Astrocyte (in vitro differentiated cells and primary cell): ENCODE results near the gene TNNT3. TPM values are rescaled to one million over a fixed set of nuclear protein-coding genes. Genes with fewer than 3 reads are reported as not detected.

ENCODE experiments used
- DNase-seq: peaks from one replicate; pipeline ENCODE4 v3.0.0-alpha.2; 2010; ENCODE audit warnings: low read depth
- FAIRE-seq: peaks from 2 replicates; lab custom pipeline; 2011; peaks lifted over from hg19 to GRCh38; lab: Jason Lieb, UNC
- H2AFZ ChIP-seq: 2 replicates; pipeline ENCODE4 v1.6.0; 2012; ENCODE audit warnings: low read depth, low read length, inconsistent platforms
- H3K27ac ChIP-seq: 2 replicates; pipeline ENCODE4 v1.5.1; 2011; ENCODE audit warnings: low read depth, low read length, inconsistent platforms
- H3K27me3 ChIP-seq: 2 replicates; pipeline ENCODE4 v1.6.0; 2011; ENCODE audit warnings: low read length, inconsistent platforms; ENCODE audit not compliant: insufficient read depth
- H3K36me3 ChIP-seq: 2 replicates; pipeline ENCODE4 v1.5.1; 2011; ENCODE audit warnings: low read length, inconsistent platforms; ENCODE audit not compliant: insufficient read depth
- H3K4me1 ChIP-seq: 2 replicates; pipeline ENCODE4 v1.5.1; 2011; ENCODE audit warnings: low read length, inconsistent platforms; ENCODE audit not compliant: insufficient read depth
- H3K4me2 ChIP-seq: 2 replicates; pipeline ENCODE4 v1.6.0; 2012; ENCODE audit warnings: low read length, inconsistent platforms
- H3K4me3 ChIP-seq: 2 replicates; pipeline ENCODE4 v1.5.1; 2011; ENCODE audit warnings: low read depth, mild to moderate bottlenecking, low read length, inconsistent platforms; ENCODE audit not compliant: insufficient read depth
- H3K79me2 ChIP-seq: 2 replicates; pipeline ENCODE4 v1.6.0; 2012; ENCODE audit warnings: mild to moderate bottlenecking, low read length, inconsistent platforms; ENCODE audit not compliant: insufficient read depth
- H3K9ac ChIP-seq: 2 replicates; pipeline ENCODE4 v1.6.0; 2012; ENCODE audit warnings: mild to moderate bottlenecking, low read length, inconsistent platforms
- H3K9me3 ChIP-seq: 2 replicates; pipeline ENCODE4 v1.5.1; 2012; ENCODE audit warnings: low read depth, mild to moderate bottlenecking, low read length, inconsistent platforms; ENCODE audit not compliant: insufficient read depth
- H4K20me1 ChIP-seq: 2 replicates; pipeline ENCODE4 v1.6.0; 2012; ENCODE audit warnings: low read length, inconsistent platforms; ENCODE audit not compliant: insufficient read depth
- H3K27ac Mint-ChIP-seq: one replicate; pipeline ENCODE4 v1.8.0; 2021; ENCODE audit warnings: mild to moderate bottlenecking, mixed read lengths; ENCODE audit not compliant: unreplicated experiment
- H3K27me3 Mint-ChIP-seq: one replicate; pipeline ENCODE4 v1.8.0; 2021; ENCODE audit warnings: low read depth, mixed read lengths; ENCODE audit not compliant: unreplicated experiment
- H3K36me3 Mint-ChIP-seq: one replicate; pipeline ENCODE4 v1.8.0; 2021; ENCODE audit warnings: low read depth, mixed read lengths; ENCODE audit not compliant: unreplicated experiment
- H3K4me1 Mint-ChIP-seq: one replicate; pipeline ENCODE4 v1.8.0; 2021; ENCODE audit warnings: low read depth, mixed read lengths; ENCODE audit not compliant: unreplicated experiment
- H3K4me3 Mint-ChIP-seq: one replicate; pipeline ENCODE4 v1.8.0; 2021; ENCODE audit warnings: mild to moderate bottlenecking, moderate library complexity, mixed read lengths; ENCODE audit not compliant: unreplicated experiment
- H3K9me3 Mint-ChIP-seq: one replicate; pipeline ENCODE4 v1.8.0; 2021; ENCODE audit warnings: mild to moderate bottlenecking, mixed read lengths; ENCODE audit not compliant: unreplicated experiment
- CTCF ChIP-seq: IDR thresholded peaks from 2 replicates; pipeline ENCODE4 v1.5.1; 2011; ENCODE audit warnings: low read depth, mild to moderate bottlenecking, inconsistent platforms, low read length, moderate library complexity; ENCODE audit not compliant: insufficient read depth
- EZH2 ChIP-seq: IDR thresholded peaks from 2 replicates; pipeline ENCODE4 v1.6.1; 2012; ENCODE audit warnings: mild to moderate bottlenecking, low read length, inconsistent platforms; ENCODE audit not compliant: insufficient read depth
- total RNA-seq: library from RNA; stranded (reverse); gene quantifications from 2 replicates; pipeline ENCODE4 v1.2.1, GENCODE V29; 2021

TNNT3 gene
- total RNA-seq, 1 donor from 2014 or later, result not detected

GRCh38 chr11:1963864-1964263 is 44.4 kb downstream of the TNNT3 start:
- H4K20me1 ChIP-seq, result no peaks in the 10 kb centered on the region
- Mint-ChIP-seq H3K27me3 (no peaks in the 10 kb centered on the region), H3K27ac (no peak overlapping the region), H3K9me3 (no peaks in the 10 kb centered on the region), H3K4me3 (no peak overlapping the region), H3K4me1 (no peaks in the 10 kb centered on the region), H3K36me3 (no peaks in the 10 kb centered on the region)
- no peak overlapping the region for H2AFZ ChIP-seq
- no peaks in the 10 kb centered on the region for H3K27me3 ChIP-seq
- H3K79me2 ChIP-seq, result no peaks in the 10 kb centered on the region
- H3K4me1 ChIP-seq, result no peaks in the 10 kb centered on the region
- H3K36me3 ChIP-seq, result no peaks in the 10 kb centered on the region
- H3K27ac ChIP-seq, result no peak overlapping the region
- no peak for DNase-seq
- no peak overlapping the region for H3K9ac ChIP-seq
- no peak for FAIRE-seq
- no peak overlapping the region for H3K4me3 ChIP-seq
- TF ChIP-seq EZH2, result no peak
- no peak for TF ChIP-seq CTCF
- H3K4me2 ChIP-seq, result no peak overlapping the region
- no peaks in the 10 kb centered on the region for H3K9me3 ChIP-seq

DNA sequence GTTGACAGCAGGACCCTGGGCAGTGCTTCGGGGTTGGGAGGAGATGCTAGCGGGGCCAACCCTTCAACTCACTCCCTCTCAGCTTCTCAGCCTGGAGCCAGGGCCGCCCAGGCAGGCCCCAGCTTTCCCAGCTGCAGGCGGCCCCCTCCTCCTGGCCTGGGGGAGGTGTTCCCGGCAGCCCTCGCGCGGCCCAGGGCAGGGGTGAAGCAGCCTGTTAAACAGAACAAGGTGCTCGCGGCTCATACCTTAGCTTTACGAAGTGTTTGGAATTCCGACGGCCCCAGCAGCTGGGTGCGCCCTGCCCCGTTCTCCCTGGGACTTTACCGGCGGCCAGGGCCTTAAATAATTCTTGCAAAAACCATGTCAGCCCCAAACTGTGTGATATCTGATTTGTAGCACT is 44.8 kb downstream of the TNNT3 start:
- no peak overlapping the region for H3K27ac ChIP-seq
- no peak overlapping the region for H3K9ac ChIP-seq
- H3K4me1 ChIP-seq, result no peaks in the 10 kb centered on the region
- no peaks in the 10 kb centered on the region for H3K9me3 Mint-ChIP-seq
- H3K27ac Mint-ChIP-seq, result no peak overlapping the region
- H3K4me3 Mint-ChIP-seq, result no peak overlapping the region
- H3K36me3 Mint-ChIP-seq, result no peaks in the 10 kb centered on the region
- DNase-seq (no peak), FAIRE-seq (no peak)
- no peak for TF ChIP-seq EZH2
- no peak for TF ChIP-seq CTCF
- H2AFZ ChIP-seq, result no peak overlapping the region
- no peak overlapping the region for H3K4me3 ChIP-seq
- H3K79me2 ChIP-seq, result no peaks in the 10 kb centered on the region
- no peaks in the 10 kb centered on the region for H4K20me1 ChIP-seq
- no peaks in the 10 kb centered on the region for H3K4me1 Mint-ChIP-seq
- no peaks in the 10 kb centered on the region for H3K27me3 Mint-ChIP-seq
- H3K36me3 ChIP-seq, result no peaks in the 10 kb centered on the region
- no peaks in the 10 kb centered on the region for H3K9me3 ChIP-seq
- H3K27me3 ChIP-seq, result no peaks in the 10 kb centered on the region
- H3K4me2 ChIP-seq, result no peak overlapping the region

GRCh38 chr11:1964955-1965354 is 45.5 kb downstream of the TNNT3 start:
- FAIRE-seq, result no peak
- TF ChIP-seq CTCF, result no peak
- TF ChIP-seq EZH2, result no peak

More at GRCh38 chr11:1964955-1965354, 45.5 kb downstream of the TNNT3 start:
- H3K27ac Mint-ChIP-seq, result no peak overlapping the region
- H3K79me2 ChIP-seq, result no peaks in the 10 kb centered on the region
- no peak overlapping the region for H3K27ac ChIP-seq
- H3K27me3 Mint-ChIP-seq, result no peaks in the 10 kb centered on the region
- DNase-seq, result no peak
- no peaks in the 10 kb centered on the region for H3K27me3 ChIP-seq
- H4K20me1 ChIP-seq, result no peaks in the 10 kb centered on the region
- H3K4me1 ChIP-seq, result no peaks in the 10 kb centered on the region
- H3K9me3 Mint-ChIP-seq, result no peaks in the 10 kb centered on the region
- no peak overlapping the region for H3K4me3 Mint-ChIP-seq
- no peaks in the 10 kb centered on the region for H3K36me3 Mint-ChIP-seq
- H3K4me2 ChIP-seq, result no peak overlapping the region
- no peak overlapping the region for H3K4me3 ChIP-seq
- no peaks in the 10 kb centered on the region for H3K4me1 Mint-ChIP-seq
- H3K36me3 ChIP-seq, result no peaks in the 10 kb centered on the region
- H3K9ac ChIP-seq, result no peak overlapping the region
- H2AFZ ChIP-seq, result no peak overlapping the region
- H3K9me3 ChIP-seq, result no peaks in the 10 kb centered on the region
